AG09309 (cell line): ENCODE measurements around the gene SPON1.
"Not testable (repeated sequence)": the region's sequence is repeated elsewhere in the genome, so short reads cannot be mapped to it uniquely, and the experiment has no call there.

Experiments used
- DNase-seq: peaks from one replicate; pipeline ENCODE4 v3.0.0-alpha.2; 2010; ENCODE audit warnings: low read depth
- H3K4me3 ChIP-seq: 2 replicates; pipeline ENCODE4 v1.5.1; 2011; ENCODE audit warnings: mild to moderate bottlenecking, low read depth, low read length, moderate library complexity; ENCODE audit not compliant: control insufficient read depth
- CTCF ChIP-seq: IDR thresholded peaks from 2 replicates; pipeline ENCODE4 v1.5.1; 2011; ENCODE audit warnings: mild to moderate bottlenecking, low read depth, low read length, inconsistent platforms; ENCODE audit not compliant: insufficient read depth, control insufficient read depth; ENCODE audit errors: missing control alignments

SPON1 gene

DNA sequence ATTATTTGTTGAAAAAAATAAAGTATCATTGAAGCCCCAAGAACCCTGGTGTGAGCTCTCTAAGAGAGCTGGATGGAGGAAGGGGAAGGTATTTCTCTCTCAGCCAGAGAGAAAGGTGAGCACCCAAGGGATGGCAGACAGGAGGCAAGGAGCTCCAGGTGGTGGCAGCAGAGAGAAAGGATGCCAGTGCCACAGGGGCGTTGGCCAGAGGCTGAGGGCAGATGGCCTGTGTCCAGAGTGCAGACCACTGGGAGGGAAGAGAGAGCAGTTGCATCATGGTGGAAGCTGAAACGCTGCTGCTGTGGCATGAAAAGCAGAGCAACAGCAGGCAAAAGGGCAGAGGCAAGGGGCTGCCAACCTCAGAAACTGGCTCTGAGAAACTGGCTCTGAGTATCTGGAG, 8.5 kb downstream of the SPON1 start:
- no peak overlapping the region for H3K4me3 ChIP-seq
- TF ChIP-seq CTCF = peak; percentile 57
- DNase-seq = no peak

DNA sequence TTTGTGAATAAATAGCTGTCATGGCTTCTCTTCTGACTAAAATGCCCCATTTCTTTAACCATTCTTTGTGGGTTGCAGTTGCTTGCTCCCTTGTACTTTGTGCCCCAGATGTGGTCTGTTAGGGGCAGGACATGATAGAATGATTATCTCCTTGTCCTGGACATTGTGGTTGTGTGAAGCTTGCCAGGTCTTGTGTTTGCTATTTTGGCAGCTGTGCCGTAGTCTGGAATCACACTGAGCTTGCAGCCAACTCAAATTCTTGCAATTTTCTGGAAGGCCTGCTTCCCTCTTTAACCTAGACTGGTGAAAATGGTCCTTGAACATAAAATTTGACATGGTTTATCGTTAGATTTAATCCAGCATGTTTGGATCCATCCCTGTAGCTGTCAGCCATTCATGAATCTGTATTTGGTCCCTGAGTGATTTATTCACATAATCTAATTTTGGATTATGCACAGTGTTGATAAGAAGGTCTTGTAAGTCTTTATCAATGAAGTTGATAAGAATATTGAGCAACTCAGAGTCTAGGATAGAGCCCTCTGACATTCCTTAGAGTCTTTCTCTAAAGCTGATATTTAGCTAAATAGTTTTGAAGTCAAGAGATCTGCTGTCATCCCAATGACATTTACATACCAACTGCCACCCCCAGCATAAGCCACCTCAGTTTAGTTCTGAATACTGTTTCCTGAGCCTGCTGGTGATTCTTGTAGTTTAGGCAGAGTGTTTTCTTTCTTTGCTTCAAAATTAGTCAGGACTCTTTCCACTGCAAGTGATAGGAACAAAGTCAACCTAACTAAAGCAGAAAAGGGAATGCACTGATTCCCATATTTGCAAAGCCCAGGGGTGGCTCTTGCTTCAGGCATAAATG, 9.8 kb downstream of the SPON1 start:
- DNase-seq = no peak

GRCh38 chr11:13972944-13973343, 10.4 kb downstream of the SPON1 start:
- H3K4me3 ChIP-seq = no peak overlapping the region
- no peak for TF ChIP-seq CTCF
- DNase-seq = no peak

More for the DNA sequence above, 9.8 kb downstream of the SPON1 start:
- TF ChIP-seq CTCF = no peak
- H3K4me3 ChIP-seq = no peak overlapping the region

DNA sequence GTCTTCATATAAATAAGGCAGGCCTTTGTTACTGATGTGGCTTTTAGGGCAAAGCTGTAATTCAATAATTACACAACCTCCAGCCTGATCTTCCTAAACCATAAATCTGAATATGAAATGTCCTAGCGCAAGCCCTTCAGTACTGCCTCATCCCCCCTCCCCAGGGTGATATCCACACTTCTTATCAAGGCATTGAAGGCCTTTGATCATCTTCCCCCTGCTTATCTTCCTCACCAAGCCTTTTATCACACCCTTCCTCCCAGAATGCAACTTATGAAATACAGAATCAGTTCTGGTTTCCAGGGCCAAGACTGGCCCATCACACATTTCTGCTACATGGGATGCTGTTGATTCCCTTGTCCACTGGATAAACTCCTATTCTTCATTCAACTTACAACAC, 12.1 kb downstream of the SPON1 start:
- H3K4me3 ChIP-seq = no peak overlapping the region
- no peak for TF ChIP-seq CTCF
- DNase-seq = no peak

GRCh38 chr11:13983081-13983751, 20.7 kb downstream of the SPON1 start:
- H3K4me3 ChIP-seq = no peak overlapping the region
- no peak for DNase-seq
- no peak for TF ChIP-seq CTCF

DNA sequence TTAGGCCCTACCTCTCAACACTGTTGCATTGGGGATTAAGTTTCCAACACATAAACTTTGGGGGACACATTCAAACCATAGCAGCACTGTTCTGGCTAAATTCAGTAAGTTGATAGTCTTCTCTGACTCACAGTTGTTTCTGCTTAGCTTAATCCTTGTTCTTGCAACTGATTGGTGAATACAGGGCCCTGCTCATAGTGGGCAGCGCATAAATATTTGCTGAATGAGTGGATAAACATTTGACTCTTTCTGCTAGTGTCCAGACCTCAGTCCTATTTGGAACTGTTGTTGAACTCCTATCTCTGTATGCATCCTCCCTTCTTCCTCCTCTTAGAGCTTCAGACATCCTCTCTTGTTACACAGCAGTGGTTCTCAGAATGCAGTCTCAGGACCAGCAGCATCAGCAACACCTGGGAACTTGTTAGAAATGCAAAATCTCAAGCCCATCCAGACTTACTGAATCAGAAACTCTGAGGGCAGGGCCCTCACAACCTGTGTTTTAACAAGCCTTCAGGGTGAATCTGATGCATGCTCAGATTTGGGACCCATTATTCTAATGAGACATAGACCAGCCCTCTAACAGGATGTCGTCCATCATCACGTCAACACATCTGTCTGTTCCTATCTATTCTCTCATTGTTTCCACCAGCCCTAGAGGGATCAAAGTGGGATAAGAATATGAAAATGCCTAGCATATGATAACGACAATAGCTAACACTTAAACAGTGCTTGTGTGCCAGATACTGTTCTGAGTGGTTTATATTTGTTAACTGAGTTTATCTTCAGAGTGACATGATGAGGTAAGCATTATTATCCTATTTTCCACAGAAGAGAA, 22.3 kb downstream of the SPON1 start:
- H3K4me3 ChIP-seq = no peak overlapping the region
- peak; percentile 70 for DNase-seq
- no peak for TF ChIP-seq CTCF

DNA sequence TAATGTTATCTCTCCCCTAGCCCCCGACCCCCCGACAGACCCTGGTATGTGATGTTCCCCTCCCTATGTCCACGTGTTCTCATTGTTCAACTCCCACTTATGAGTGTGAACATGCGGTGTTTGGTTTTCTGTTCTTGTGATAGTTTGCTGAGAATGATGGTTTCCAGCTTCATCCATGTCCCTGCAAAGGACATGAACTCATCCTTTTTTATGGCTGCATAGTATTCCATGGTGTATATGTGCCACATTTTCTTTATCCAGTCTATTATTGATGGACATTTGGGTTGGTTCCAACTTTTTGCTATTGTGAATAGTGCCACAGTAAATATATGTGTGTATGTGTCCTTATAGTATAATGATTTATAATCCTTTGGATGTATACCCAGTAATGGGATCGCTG, 24.2 kb downstream of the SPON1 start:
- DNase-seq, H3K4me3 ChIP-seq: not testable (repeated sequence)

- DNase-seq, H3K4me3 ChIP-seq: not testable (repeated sequence)
These were observed 29.8 kb downstream of the SPON1 start for GRCh38 chr11:13992158-13992856.
